Measurements from ENCODE around the gene VGLL4.

VGLL4 gene

GRCh38 chr3:11546657-11547302, 96.9 kb downstream of the VGLL4 start:
- DNase-seq = no peak

- DNase-seq = no peak
These were observed 98.4 kb downstream of the VGLL4 start for GRCh38 chr3:11545186-11545851.

- DNase-seq = no peak
These were observed 99.1 kb downstream of the VGLL4 start for GRCh38 chr3:11544412-11545181.

GRCh38 chr3:11543948-11544387, 99.7 kb downstream of the VGLL4 start:
- DNase-seq = no peak

GRCh38 chr3:11543141-11543947, 100.4 kb downstream of the VGLL4 start:
- DNase-seq = no peak

- DNase-seq = no peak
These were observed 101.2 kb downstream of the VGLL4 start for GRCh38 chr3:11542551-11542950.

GRCh38 chr3:11541321-11542303, 102.1 kb downstream of the VGLL4 start:
- DNase-seq = no peak

- DNase-seq = no peak
These were observed 104.0 kb downstream of the VGLL4 start for GRCh38 chr3:11539677-11540076.

GRCh38 chr3:11539218-11539617, 104.5 kb downstream of the VGLL4 start:
- no peak for DNase-seq

- DNase-seq = no peak
These were observed 105.1 kb downstream of the VGLL4 start for GRCh38 chr3:11538581-11538980.

- no peak for DNase-seq
These were observed 106.6 kb downstream of the VGLL4 start for GRCh38 chr3:11536936-11537612.

- DNase-seq = no peak
These were observed 107.4 kb downstream of the VGLL4 start for GRCh38 chr3:11536132-11536935.

- DNase-seq = no peak
These were observed 108.3 kb downstream of the VGLL4 start for GRCh38 chr3:11535243-11535960.

GRCh38 chr3:11534793-11535101, 109.0 kb downstream of the VGLL4 start:
- no peak for DNase-seq

- DNase-seq = no peak
These were observed 109.5 kb downstream of the VGLL4 start for GRCh38 chr3:11534011-11534792.

- DNase-seq = no peak
These were observed 110.8 kb downstream of the VGLL4 start for GRCh38 chr3:11532931-11533391.

GRCh38 chr3:11530153-11530721, 113.5 kb downstream of the VGLL4 start:
- DNase-seq = no peak

- DNase-seq = no peak
These were observed 114.4 kb downstream of the VGLL4 start for GRCh38 chr3:11529281-11529680.
